TTC549 (cell line): ENCODE measurements around the gene MZF1.

Experiments
- FAIRE-seq: peaks from 2 replicates; lab custom pipeline; 2012; peaks lifted over from hg19 to GRCh38; lab: Jason Lieb, UNC

Gene MZF1

DNA sequence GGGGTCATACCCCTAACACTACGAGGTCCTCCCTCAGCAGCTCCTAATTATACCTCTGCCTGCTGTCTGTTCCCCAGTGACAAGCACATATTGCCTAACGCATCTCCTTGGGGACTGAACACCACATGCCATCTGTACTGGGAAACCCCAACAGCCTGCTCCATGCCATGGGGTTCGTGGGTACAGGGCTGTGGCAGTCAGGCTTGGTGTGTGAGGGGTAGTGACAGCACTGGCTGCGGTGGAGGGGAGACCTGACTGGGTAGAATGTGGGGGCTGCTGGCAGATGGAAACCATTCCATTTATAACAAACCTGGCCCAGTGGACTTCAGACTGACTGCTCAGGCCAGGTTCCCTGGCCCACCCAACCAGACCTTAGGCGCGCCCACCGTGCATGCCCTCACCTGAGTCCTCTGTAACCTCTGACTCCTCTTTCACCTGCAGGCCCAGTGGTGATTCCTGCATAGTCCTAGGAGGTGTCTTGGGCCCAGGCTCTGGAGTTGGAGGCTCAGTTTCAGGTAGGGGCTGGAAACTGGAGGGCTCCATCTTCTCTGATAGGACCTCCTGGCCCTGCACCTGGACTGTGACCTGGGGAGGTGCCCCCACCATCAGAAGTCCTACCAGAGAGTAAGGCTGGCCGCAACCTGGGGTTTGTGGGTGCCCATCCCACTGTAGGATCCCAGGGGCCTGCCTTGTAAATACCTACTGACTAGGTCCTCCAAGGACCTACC is 3.0 kb downstream of the MZF1 start:
- no peak for FAIRE-seq

DNA sequence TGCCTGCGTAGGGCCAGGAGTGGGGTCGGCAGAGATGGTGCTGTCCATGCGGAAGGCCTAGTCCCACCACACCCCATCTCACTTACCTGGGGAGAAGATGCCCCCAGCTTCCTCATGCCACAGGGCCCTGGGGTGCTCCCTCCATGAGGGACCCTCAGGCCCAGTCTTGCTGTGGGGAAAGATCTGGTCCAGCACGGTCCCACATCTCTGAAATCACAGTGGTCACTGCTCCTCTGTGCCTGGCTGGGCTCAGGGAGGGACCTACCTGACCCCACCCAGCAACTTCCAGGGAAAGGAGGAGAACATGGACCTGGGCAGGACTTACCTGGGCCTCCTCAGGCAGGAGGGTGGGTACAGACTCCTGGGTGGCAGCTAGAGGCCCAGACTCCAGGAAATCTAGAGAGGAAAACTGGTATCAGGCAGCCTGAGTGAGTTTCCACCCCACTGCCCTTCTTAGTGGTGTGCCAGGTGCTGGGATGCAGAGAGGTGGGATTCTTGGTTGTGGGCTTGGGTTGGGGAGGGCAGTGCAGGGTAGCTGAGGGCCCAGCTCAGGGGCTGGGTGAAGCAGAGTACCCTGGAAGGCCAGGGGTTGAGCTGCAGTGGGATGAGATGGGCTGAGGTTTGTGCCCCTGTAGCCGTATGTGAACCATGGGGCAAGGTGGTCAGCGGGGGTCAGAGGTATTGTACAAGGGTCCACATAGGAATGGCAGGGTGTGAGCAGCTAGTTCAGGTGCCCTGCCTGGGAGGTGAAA is 3.8 kb downstream of the MZF1 start:
- FAIRE-seq = no peak

DNA sequence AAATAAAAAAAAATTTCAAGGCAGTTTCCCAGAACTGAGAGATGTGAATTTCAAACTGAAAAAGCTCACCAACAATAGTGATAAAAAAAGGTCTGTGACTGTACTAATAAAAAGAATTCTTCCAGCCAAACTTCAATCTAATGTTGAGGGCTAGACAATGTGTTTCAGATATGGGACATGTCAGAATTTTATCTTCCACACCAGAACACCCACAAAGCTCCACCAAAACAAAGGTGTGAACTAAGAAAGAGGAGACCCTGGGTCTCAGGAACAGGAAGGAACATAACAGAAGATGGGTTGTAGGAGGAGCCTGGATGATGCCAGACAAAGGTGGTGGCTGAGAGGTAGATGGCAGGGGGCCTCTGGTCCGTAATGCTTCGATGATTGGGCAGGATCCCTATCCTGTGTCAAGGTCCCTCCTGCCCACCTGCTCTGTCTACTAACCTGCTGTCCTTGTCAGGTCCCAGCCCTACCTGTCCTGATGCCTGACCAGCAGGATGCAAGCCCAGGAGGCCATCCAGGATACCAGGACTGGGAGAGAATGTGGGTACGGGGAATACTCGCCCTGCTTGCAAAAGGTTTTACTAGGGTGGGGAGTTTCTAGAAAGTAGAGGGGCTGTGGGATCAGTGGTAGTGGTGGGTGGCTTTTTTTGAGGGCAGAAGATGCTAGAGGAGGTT is 4.5 kb downstream of the MZF1 start:
- FAIRE-seq = no peak

DNA sequence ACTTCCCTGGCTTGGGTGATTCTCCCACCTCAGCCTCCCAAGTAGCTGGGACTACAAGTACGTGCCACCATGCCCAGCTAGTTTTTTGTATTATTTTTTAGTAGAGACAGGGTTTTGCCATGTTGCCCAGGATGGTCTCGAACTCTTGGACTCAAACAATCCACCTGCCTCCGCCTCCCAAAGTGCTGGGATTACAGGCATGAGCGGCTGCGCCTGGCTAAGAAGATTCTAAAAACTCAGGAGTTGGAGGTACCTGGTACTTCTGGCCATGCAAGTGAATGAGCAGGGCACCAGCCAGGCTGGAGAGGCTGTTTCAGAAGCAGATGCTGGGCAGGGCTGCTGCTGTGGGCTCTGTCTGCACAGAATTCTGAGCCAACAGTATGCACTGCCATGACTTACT is 6.1 kb downstream of the MZF1 start:
- no peak for FAIRE-seq

DNA sequence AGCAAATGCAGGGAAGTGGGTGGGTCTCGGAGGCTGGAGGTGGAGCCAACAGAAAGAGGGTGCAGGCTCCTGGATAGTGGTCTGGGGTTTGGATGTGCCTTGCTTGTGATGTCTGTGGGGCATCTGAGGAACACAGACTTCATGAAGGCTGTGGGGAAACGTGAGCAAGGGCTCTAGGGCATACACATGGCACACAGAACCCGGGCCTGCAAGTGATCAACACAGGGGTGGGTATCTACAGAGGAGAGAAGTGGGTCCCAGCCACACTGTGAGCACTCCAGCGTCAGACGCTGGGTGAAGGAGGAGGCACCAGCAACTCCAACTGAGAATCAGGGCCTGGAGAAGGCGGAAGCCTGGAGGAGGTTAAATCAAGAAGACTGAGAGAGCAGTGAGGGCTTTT is 9.3 kb downstream of the MZF1 start:
- FAIRE-seq = no peak

DNA sequence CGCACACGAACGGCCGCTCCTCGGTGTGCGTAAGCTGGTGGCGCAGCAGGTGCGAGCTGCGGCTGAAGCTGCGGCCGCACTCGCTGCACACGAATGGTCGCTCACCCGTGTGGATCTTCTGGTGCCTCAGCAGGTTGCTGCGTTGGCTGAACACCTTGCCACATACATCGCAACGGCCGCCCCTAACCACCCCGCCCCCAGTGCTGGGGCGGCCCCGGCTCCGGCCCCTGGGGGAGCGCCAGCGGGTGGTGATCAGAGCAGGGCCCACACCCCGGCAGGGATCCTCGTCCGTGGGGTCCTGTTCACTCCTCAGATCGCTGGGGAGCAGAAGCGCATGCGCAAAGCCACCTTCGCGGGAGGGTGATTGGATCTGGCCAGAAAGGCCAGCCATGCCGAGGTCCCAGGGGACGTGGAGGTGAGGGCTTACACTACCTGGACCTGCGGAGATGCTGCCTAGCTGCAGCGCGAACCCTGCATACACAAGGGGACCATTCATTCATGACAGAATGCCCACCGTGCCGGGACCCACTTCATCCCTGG is 10.0 kb downstream of the MZF1 start:
- no peak for FAIRE-seq

DNA sequence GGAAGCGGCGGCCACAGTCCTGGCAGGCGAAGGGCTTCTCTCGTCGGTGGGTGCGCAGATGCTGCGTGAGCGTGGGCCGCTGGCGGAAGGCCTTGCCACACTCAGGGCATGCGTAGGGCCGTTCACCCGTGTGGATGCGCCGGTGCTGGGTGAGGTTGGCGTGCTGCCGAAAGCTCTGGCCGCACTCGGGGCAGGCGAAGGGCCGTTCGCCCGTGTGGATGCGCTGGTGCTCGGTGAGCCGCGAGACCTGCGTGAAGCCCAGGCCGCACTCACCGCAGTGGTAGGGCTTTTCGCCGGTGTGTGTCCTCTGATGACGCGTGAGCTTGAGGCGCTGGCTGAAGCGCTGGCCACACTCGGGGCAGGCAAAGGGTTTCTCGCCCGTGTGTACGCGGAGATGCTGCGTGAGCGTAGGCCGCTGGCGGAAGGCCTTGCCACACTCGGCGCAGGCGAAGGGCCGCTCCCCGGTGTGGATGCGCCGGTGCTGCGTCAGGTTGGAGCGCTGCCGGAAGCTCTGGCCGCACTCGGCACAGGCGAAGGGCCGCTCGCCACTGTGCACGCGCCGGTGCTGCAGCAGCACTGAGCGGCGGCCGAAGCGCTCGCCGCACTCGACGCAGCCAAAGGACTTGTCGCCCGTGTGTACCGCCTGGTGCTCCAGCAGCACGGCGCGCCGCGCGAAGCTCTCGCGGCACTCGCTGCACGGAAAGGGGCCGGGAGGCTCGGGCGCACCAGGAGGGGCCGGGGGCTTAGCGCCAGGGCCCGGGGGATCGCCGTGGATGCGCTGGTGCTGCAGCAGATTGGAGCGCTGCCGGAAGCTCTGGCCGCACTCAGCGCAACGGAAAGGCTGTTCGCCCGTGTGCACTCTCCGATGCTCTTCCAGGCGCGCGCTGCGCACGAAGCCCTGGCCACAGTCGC is 10.8 kb downstream of the MZF1 start:
- FAIRE-seq = no peak

DNA sequence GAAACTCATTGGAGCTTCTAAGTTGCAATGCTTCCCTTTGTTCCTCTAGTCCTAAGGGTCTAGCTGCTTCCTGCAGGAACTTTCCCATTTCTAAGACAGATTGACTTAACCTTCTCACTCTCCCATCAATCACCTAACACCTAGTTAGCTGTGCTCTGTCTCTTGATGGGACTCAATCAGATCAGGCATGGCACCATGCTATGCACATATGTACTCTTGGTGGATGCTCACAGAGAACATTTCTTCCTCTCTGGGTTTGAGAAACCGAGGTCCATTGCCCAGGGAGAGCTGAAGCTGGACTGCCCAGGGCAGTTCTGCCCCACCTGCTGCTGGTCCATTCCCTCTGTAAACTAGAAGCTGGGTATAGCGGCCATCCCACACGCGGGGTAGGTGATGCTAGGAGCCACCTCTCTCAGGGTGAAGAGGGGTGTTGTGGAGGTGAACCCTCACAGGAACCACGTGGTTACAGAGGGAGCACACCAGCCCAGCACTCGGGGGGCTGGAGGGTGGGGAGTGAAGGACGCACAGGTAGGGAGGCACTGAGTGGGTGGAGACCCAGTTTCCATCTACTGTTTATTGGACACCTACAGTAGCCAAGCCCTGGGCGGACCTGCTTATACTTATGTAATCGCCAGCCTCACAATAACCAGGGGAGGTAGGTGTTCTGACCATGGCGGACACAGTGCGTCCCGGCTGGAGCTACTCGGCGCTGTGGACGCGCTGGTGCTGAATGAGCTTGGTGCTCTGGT is 11.6 kb downstream of the MZF1 start:
- no peak for FAIRE-seq

DNA sequence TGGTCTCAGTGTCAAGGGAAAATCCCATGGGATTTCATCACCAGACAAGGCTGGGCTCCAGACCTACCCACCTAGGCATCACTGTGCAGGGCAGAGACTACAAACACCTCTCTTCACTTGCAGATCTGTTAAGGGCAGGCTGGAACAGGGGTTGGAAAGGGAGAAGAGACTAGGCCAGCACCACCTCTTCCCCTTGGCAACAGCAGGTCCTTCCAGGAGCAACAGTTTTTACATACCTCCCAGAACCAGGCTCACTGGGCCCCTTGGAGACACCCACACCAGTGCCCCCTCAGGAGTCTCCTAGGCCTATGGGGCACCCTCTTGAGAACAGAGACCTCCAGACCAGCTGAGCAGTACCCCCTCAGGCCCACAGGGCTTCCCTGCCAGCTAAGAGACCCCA is 12.2 kb downstream of the MZF1 start:
- FAIRE-seq = no peak

DNA sequence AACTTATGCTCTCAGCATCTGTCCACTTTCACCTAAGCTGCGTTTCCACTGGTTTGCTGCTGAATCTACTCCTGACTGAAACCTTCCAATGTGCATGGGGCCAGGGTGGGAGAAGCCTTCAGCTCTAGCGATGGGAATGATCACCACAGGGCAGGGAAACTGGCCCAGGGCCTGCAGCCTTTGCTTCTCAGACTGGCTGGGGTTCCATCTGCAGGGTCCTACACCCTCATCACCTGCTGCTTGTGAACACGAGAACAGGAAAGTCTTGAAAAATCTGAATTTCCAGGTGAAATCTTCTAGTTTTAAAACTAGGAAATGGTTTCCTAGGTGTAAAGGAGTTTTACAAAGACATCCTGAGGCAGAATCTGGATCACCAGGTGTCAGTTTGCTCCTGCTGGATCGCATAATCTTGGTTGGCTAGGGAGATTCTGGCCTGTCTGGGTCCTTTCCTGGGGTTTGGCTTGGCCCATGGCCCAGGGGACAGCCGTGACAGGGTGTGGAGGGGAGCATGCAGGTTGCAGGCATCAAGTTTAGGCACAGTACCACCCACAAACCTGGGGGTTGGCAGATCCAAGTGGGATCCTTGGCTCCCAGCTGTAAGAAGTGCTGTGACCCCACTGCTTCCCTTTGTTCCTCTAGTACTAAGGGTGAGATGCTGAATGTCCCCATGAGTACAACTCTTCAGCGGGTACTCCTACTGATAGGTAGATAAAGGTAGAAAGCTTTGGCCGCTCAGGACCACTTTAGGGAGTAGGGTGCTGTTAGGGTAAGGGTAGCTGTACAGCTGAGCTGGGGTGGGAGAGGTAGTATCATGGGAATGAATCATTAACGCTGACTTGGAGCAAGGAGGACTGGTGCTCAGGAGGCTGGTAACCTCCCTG is 12.9 kb downstream of the MZF1 start:
- FAIRE-seq = no peak

DNA sequence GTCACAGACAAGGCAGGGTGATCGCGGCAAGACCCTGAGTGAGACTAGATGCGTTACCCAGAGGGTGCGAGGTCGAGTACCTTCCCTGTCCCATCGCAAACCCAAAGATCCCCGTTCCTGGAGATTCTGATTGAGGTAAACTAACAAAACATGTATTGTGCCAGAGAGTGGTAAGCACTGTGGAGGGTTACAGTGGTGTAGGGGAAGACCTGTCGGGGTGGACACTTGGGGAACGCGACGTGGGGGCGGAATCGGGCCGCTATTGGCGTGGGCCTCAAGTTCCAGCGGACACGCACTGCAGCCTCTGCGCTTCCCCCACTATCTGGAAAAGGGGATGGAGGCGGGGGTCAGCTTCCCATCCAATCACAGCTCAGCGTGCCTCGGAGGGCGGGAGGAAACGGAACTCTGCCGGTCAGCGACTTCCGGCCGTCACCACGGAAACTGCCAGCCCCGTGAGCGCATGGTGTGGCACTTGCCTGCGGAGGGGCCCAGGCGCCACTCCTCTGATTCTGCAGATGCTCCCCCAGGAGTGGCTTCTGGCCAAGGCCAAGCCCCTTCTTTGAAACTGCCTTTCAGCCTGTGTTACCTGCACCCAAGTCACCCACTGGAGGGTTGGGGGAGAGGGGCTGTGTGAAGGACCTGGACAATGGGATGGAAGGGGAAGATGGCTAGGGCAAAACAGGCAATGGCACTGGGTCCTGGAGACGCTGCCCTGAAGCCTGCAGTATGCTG is 13.7 kb downstream of the MZF1 start:
- FAIRE-seq = peak; percentile 68

DNA sequence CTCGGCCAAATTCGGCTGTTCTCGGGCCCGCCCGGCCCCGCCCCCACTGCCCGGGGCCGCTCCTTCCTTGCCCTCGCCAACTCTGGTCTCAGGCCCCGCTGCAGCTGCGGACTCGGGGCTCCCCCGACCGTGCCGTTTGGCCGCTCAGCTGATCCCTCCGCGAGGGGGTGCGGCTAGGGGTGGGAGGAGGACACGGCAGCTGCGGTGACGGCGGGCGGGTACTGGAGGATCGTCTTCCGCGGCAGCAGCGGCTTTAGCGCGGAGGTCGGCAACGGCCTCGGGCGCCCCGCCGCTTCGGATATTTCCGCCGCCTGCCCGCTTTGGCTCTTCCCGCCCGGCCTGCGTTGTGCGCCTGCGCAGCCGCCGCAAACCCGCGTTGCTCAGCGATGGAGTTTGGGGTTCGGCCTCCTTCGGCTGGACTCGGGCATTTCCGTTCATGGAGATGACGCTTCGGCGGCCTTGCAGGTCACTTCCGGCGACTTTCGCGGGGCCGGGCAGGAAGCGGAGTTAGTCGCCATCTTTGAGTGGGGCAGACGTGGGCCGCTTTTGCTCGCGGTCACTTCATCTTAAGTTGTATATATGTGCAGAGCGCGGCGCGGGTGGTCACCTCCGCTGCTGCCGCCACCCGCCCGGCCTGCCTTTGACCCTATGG is 14.4 kb downstream of the MZF1 start:
- peak; percentile 90 for FAIRE-seq

DNA sequence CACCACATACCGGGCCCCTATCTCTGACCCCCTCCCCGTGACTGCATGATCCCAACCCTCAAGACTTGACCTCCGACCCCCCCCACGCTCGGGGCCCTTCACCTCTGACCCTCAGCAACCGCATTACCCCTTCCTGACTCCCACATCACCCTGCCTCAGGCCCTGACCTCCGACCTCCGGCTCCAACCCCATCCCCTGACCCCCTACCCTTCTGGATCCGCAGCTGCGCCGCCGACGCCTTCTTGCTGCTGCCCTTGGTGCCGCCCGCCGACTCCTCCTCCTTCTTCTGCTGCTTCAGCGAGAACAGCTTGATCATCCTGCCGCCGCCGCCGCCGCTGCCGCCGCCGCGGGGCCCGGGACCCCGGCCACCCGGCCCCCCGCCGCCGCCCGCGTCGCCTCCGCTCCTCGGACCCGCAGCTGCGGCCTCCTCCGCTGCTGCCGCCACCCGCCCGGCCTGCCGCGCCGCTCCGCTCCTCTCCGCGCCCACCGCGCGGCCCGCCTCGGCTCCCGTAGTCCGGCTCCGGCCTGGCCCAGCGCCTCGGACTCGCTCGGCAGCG is 15.0 kb downstream of the MZF1 start, which contains the start of gene UBE2M:
TSS of gene UBE2M (minus strand) at position 546 of the 557 bp plus-strand sequence. CDS start at position 316, 230 bp downstream.
- no peak for FAIRE-seq

DNA sequence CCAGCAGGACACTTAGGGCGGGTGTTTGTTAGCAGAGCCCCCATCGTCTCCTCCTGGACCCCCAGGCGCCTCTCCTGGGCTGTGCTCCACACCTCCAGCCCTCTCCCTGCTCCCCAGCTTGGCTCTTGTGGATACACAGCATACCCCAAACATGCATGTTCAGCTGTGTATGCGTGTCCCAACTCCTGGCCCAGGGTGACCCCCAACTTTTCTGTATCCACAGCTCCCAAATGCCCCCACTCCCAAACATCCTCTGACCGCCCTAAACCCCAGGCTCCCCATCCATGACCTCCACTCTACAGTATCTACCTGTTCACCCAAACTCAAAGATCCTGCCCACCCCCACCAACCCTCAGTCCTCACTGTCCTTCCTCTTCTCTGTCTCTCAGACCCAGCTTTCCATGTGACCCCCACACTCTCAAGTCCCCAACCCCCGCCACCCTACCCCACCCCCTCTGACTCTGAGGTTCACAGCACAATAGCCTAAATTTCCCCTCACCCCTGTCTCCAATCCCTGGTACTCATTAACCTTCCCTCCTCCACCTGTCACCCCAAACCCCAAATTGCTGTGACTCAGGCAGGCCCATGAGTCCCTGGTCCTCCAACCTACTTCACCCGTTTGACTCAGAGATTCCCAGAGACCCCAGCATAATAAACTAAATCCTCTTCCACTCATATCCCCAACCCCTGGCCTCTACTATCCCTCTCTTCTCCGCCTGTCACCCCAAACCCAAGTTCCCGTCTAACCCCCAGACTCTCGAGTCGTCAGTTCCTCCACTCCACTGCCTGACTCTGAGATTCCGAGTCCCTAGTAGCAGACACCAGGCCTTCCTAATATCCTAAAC is 15.7 kb downstream of the MZF1 start:
- FAIRE-seq = no peak

DNA sequence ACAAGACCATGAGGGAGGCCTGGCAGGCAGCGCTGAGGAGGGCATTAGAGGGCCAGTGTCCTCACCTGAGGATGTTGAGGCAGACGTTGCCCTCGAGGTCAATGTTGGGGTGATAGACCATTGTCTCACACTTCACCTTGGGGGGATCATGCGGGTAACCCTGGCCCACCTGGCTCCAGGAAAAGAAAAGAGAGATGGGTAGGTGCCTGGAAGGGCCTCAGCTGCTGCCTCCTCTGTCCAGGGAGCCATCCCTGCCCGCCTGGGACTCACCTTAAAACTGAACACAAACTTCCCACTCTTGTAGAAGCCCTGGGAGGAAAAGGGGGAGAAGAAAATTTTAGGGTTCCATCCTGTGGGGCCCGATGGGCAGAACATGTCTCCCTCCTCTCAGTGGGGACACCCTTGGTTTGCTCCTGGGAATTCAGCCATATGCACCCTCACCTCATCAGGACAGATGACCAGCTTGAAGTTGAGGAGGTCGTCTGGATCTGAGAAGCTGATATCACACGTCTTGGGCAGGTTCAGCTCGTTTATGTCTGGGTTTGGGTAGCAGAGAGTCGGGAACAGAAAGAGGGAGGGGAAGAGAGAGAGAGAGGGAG is 16.4 kb downstream of the MZF1 start:
- FAIRE-seq = no peak

DNA sequence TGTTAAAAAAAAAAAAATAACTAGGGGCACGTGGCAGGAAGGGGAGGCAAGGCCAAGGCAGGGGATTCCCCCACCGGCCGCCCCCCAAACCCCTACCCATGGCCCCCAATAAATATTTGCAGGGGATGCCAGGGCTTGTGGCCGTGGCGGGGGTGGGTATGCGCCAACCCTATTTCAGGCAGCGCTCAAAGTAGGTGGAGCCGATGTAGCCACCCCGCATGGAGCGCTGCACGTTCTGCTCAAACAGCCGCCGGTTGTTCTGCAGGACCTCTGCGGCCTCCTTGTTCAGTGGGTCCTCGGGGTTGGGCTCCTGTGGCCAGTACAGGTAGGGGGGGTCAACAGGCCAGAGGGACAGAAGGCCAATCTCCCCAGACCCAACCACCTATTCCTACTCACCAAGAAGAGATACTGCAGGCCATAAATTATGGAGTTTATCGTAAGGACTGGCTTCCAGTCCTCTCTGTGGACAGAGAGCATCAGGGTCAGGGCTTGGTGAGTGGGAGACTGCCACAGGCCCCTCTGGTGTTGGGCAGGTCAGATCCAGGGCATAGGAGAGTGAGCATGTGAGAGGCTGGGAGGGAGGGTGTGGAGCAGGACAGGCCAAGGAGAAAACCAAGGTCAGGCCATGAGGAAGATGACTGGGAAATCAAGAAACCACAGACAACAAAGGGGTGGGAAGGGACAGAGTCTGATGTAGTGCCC is 17.1 kb downstream of the MZF1 start:
- no peak for FAIRE-seq
